Fibroblast of villous mesenchyme (primary cell): ENCODE results near the gene TNIK. TPM values are rescaled to one million over a fixed set of nuclear protein-coding genes. Genes with fewer than 3 reads are reported as not detected.
A peak's percentile ranks its signal among the peaks of the same experiment; 100 is the strongest.

ENCODE experiments used
- DNase-seq: peaks from one replicate; pipeline ENCODE4 v3.0.0-alpha.2; 2010; ENCODE audit warnings: low read depth
- H3K4me3 ChIP-seq: 2 replicates; pipeline ENCODE4 v1.5.1; 2011; ENCODE audit warnings: low read depth, mild to moderate bottlenecking, low read length
- total RNA-seq: library from RNA; depleted of rRNA; stranded (reverse); fragments of >200 nt; gene quantifications from 2 replicates; pipeline ENCODE4 v1.2.3, GENCODE V29; 2012
- TF ChIP-seq, protein P1 (sequence below): IDR thresholded peaks from 2 replicates; pipeline ENCODE4 v1.5.1; 2012; ENCODE audit warnings: low read depth, mild to moderate bottlenecking, low read length; ENCODE audit not compliant: insufficient read depth

Gene TNIK
- total RNA-seq, 1 donor: 5.2 TPM

DNA sequence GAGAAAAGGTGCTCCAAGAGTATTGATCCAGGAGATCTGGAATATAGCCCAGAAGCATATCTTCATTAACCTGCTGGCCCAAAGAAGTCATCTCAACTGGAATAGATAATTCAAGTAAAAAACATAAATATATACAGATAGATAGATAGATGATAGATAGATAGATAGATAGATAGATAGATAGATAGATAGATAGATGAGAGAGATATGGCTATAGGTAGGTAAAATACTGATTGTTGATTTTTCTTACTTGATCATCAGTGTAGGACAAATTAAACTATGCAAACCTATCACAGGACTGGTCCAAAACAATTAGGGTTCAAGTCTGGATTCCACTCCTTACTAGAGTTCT lies 83.6 kb downstream of the TNIK start:
- no peak overlapping the region for H3K4me3 ChIP-seq
- TF ChIP-seq, protein P1, sequence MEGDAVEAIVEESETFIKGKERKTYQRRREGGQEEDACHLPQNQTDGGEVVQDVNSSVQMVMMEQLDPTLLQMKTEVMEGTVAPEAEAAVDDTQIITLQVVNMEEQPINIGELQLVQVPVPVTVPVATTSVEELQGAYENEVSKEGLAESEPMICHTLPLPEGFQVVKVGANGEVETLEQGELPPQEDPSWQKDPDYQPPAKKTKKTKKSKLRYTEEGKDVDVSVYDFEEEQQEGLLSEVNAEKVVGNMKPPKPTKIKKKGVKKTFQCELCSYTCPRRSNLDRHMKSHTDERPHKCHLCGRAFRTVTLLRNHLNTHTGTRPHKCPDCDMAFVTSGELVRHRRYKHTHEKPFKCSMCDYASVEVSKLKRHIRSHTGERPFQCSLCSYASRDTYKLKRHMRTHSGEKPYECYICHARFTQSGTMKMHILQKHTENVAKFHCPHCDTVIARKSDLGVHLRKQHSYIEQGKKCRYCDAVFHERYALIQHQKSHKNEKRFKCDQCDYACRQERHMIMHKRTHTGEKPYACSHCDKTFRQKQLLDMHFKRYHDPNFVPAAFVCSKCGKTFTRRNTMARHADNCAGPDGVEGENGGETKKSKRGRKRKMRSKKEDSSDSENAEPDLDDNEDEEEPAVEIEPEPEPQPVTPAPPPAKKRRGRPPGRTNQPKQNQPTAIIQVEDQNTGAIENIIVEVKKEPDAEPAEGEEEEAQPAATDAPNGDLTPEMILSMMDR: no peak
- DNase-seq: no peak

- peak; percentile 73 for DNase-seq
- TF ChIP-seq, protein P1: no peak
- H3K4me3 ChIP-seq: no peak overlapping the region
These were observed 84.3 kb downstream of the TNIK start for GRCh38 chr3:171375666-171376595.

GRCh38 chr3:171374661-171375285 lies 85.4 kb downstream of the TNIK start:
- TF ChIP-seq, protein P1: no peak
- H3K4me3 ChIP-seq: no peak overlapping the region
- peak; percentile 88 for DNase-seq

- TF ChIP-seq, protein P1: no peak
- no peak for DNase-seq
- H3K4me3 ChIP-seq: no peak overlapping the region
These were observed 85.9 kb downstream of the TNIK start for GRCh38 chr3:171374260-171374659.

DNA sequence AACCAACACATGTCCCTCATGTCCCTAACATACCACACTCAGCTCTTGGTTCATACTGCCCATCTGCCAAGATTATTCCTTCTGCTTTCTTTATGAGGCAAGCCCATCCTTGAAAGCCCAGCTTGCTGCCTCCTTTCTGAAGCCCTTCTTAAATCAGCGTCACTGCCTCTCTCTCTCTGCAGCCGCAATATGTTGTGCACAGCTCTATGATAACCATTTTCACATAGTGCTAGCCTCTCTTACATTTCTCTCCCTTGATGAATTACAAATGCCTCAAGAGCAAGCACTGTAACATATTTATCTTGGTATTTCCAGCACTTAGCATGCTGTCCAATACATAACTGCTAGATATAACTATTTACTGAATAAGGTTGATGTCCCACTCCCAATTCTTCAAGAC lies 86.5 kb downstream of the TNIK start:
- no peak for DNase-seq
- TF ChIP-seq, protein P1: no peak

DNA sequence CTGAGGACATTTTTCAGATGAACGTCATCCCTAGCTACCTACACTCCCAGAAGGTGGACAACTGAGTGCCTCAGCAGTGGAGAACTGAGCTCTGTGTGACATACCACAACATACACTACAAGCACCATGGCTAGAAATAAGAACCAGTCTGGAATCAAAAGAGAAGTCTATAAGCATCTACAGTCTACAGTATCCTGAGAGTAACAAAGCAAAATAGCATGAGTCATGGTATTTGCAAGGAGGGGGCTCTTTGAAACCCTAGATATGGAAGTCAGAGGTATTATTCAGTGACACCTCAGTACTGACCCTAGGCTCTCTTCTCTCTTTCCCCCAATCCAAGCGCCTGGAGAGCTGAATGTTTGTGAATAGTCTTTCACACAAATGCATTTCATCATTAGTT lies 87.5 kb downstream of the TNIK start:
- TF ChIP-seq, protein P1: no peak
- DNase-seq: no peak
- no peak overlapping the region for H3K4me3 ChIP-seq

More for the DNA sequence above, 86.5 kb downstream of the TNIK start:
- H3K4me3 ChIP-seq: no peak overlapping the region
